ES-I3 (cell line): ENCODE results near the gene RBP5.

Experiments used
- H3K36me3 ChIP-seq: 2 replicates; pipeline ENCODE4 v1.6.1; 2013; ENCODE audit warnings: mild to moderate bottlenecking, low read length, control low read depth, moderate library complexity; ENCODE audit not compliant: insufficient read depth
- H3K4me1 ChIP-seq: 2 replicates; pipeline ENCODE4 v1.6.1; 2013; ENCODE audit warnings: mild to moderate bottlenecking, control low read depth, low read length; ENCODE audit not compliant: insufficient read depth
- H3K9ac ChIP-seq: 2 replicates; pipeline ENCODE4 v1.6.1; 2013; ENCODE audit warnings: low read depth, mild to moderate bottlenecking, low read length, moderate library complexity
- H3K9me3 ChIP-seq: 2 replicates; pipeline ENCODE4 v1.6.1; 2013; ENCODE audit warnings: mild to moderate bottlenecking, low read length, moderate library complexity; ENCODE audit not compliant: control insufficient read depth, insufficient read depth

RBP5 gene

DNA sequence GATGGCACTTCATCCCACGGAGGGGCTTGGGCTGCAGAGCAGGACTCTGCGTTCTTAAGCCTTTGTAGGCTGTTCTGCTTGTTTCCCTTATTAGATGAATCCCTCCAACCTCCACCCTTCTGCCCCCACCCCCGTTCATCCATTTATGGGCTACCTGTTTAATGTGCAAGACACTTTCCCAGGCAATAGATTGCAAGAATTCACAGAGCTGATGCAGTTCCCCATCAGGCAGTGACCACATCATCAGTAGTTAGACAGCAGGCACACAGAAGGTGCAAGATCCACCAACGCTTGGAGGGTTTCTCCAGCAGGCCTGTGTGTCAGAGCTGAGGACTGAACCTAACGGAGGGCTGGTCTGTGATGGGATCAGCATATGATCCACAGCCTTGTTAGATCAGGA lies 35.2 kb downstream of the RBP5 start:
- H3K4me1 ChIP-seq, result peaks cover 20% of the 10 kb centered on the region
- no peaks in the 10 kb centered on the region for H3K36me3 ChIP-seq
- no peaks in the 10 kb centered on the region for H3K9me3 ChIP-seq
- H3K9ac ChIP-seq, result no peak overlapping the region

DNA sequence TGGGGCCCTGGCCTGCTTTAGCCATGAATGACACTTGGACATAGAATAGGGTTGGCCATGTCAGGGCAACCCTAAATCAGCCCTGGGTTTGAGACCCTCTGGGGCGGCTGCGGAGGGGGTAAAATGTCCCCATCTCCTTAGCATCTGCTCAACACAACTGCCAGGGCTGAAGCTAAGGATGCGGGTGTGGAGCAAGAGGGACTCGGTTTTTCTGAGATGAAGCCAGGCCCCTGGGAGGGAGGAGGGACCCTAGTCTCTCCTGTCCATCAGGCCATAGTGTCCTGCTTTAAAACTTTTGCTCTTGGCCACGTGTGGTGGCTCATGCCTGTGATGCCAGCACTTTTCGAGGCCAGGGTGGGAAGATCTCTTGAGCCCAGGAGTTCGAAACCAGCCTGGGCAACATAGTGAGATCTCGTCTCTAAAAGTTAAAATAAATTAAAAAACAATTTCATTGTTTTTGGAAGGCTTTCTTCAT lies 35.7 kb downstream of the RBP5 start:
- Histone ChIP-seq H3K36me3 (no peaks in the 10 kb centered on the region), H3K9me3 (no peaks in the 10 kb centered on the region), H3K4me1 (peaks cover 20% of the 10 kb centered on the region), H3K9ac (no peak overlapping the region)

DNA sequence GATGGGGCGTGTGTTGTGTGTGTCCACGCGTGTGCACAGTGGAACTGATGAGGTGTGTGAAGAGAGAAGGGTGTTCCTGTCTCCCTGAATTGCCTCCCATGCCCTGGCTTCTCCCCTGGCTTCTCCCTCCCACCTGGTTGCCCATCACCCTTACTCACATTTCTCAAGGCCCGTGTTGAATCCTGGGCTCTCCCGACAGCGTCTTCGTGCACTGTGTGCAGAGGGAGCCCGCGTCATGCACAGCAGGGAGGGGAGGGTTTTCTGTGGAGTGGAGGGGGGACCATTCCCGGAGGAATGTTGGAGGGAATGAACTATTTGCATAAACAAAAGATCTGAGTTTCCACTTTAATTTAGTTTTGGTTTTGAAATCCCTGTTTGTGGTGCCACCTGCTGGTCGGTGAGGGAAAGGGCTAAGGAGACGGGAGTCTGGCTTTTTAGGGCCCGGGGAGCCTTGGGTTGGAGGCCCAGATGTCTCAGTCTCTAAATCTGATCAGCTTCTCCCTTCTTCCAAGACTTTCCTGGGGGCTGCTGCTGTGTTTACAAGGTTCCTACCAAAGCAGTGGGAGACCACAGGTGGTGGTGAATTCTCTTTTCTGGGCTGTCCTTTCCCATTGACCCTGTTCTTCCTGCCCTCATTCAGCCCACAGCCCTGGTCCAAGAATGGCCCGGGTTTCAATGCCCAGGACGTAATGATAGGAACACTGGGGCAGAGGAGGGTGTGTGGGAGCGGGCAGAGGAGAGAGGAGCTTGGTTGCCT lies 36.3 kb downstream of the RBP5 start, which contains the start of gene C1R:
Gene C1R, minus strand, starts transcription at position 217 of the 757 bp plus-strand sequence. Its CDS starts 57 bp downstream, at position 160.
- peak within 1 kb of the TSS; percentile 38 for H3K9ac ChIP-seq
- peaks cover 20% of the 10 kb centered on the region for H3K4me1 ChIP-seq
- H3K9me3 ChIP-seq, result no peaks in the 10 kb centered on the region
- H3K36me3 ChIP-seq, result no peaks in the 10 kb centered on the region

DNA sequence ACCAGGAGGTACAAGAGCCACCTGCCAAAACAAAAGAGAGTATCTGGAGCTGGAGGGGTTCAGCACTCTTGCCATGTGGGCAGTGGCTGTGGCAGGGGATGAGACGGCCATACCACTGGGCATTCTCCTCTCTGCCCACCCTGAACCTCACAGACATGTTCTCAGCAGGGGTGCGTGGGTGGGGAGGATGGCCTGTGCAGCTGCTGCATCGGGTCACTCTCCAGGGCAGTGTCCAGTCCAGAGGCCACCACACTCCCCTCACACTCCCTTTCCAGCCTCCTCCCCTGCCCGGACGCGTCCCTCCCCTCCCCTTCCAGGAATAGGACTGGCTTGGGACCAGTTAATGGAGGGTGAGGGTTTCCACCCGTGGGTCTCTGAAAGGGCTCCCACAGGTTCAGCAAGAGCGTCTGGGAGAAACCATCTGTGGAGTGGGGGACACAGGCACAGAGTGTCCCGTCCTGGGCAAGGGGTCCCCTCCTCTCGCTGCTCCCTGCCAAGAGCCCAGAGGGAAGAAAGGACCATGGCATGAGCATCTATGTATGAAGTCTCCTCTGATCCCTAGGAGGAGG lies 36.9 kb downstream of the RBP5 start:
- peaks cover 20% of the 10 kb centered on the region for H3K4me1 ChIP-seq
- no peaks in the 10 kb centered on the region for H3K9me3 ChIP-seq
- peak overlapping the region; percentile 38 for H3K9ac ChIP-seq
- no peaks in the 10 kb centered on the region for H3K36me3 ChIP-seq

DNA sequence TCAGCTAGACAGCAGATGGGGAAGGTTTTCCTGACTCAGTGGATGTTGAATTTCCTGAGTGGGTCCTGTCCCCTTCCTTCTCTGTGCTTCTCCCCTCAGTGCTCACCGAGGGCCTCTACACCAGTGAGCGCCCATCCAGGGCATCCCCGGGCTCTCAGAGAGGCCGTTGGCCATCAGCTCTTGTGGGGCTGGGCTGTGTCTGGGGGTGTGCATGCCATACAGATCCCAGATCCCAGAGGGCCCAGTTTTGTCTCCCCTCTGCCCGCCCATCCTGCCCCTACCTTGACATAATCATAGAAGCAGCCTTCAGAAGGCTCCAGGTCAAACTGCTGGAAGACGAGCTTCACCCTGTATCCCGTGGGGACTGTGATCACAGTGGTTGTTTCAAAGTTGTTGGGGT lies 37.5 kb downstream of the RBP5 start:
- peaks cover 20% of the 10 kb centered on the region for H3K4me1 ChIP-seq
- H3K36me3 ChIP-seq, result no peaks in the 10 kb centered on the region
- no peaks in the 10 kb centered on the region for H3K9me3 ChIP-seq
- no peak overlapping the region for H3K9ac ChIP-seq

DNA sequence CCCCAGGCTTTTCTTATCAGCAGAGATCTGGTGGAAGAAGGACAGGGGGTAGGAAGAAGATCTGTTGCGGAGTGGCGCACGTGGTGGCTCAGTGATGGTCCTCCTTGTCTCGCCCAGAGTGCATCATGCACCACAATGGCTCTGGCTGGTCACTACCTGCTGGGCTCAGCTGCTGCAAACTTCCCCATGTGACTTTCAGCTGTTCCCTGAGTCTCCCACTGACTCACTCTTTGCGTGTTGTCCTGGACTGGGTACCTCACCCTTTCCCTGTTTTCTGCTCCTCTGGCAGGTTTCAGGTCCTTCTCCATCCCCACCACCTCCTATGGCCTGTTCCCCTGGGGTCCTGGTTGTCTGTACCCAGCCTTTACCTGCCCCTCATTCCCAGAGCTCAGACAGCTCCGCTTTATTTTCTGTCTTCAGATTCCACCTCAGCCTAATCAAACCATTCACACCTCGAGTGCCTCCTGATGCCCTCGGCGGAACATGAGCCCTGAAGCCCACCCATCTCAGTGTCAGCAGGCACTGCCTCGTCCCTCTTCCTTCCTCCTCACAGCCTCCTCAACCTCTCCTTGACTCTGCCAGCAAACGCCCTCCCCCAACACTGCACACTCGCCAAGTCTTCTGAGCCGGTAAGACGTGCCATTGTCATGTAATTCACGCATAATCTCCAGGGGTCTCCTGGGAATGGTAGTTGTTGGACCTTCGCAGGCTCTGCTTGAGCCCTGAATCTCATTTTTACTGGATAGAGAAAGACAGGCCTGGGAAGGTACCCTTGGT lies 38.3 kb downstream of the RBP5 start:
- H3K36me3 ChIP-seq, result no peaks in the 10 kb centered on the region
- no peaks in the 10 kb centered on the region for H3K9me3 ChIP-seq
- no peak overlapping the region for H3K9ac ChIP-seq

DNA sequence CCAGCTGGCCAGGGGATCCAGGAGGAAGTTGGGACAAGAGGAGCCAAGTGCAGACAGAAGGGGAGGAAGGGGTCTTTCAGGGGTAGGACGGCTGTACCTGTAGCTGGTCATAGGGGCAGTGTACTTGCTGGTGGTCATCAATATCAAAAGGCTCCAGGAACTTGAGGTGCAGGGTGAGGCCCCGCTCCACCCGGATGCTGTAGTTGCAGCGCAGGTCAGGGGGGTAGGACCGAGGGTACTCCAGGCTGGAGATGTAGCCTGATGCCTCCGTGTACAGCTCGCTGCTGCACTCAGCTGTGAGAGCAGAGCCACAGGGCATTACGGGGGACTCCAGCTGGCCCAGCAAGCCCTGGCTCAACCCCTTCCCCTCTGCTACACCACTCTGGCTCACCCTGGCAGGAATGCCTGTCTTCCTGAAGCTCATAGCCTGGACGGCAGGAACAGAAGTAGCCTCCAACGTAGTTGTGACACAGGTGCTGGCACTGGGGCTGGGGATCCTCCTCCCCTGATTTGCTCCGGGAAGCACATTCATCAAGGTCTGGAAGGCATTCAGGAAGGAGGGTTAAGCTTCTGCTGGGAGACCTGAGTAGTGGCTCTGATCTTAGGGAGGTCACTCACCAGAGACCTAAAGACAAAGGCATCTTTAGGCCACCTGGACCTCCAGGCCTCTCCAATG lies 39.4 kb downstream of the RBP5 start:
- H3K9me3 ChIP-seq, result no peaks in the 10 kb centered on the region
- no peak overlapping the region for H3K9ac ChIP-seq
- no peaks in the 10 kb centered on the region for H3K36me3 ChIP-seq
- H3K4me1 ChIP-seq, result peaks cover 14% of the 10 kb centered on the region

More for the DNA sequence above, 38.3 kb downstream of the RBP5 start:
- H3K4me1 ChIP-seq, result peaks cover 15% of the 10 kb centered on the region

DNA sequence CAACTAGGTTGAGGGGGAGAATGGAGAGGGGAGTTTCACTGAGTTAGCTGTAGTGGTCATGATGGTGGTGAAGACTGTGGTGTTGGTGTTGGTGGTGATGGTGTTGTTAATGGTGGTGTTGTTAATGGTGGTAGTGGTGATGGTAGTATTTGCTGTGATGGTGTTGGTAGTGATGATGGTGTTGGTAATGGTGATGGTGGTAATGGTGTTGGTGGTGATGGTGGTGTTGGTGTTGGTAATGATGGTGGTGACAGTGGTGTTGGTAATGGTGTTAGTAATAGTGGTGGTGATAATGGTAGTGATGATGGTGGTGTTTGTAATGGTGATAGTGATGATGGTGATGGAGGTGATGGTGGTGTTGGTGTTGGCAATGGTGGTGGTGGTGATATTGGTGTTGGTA lies 45.6 kb downstream of the RBP5 start:
- H3K9ac ChIP-seq, result no peak overlapping the region
- H3K36me3 ChIP-seq, result no peaks in the 10 kb centered on the region
- H3K9me3 ChIP-seq, result 0 out of 2 replicates have a peak, but pooled peaks cover 4% of the 10 kb centered on the region
- no peaks in the 10 kb centered on the region for H3K4me1 ChIP-seq

DNA sequence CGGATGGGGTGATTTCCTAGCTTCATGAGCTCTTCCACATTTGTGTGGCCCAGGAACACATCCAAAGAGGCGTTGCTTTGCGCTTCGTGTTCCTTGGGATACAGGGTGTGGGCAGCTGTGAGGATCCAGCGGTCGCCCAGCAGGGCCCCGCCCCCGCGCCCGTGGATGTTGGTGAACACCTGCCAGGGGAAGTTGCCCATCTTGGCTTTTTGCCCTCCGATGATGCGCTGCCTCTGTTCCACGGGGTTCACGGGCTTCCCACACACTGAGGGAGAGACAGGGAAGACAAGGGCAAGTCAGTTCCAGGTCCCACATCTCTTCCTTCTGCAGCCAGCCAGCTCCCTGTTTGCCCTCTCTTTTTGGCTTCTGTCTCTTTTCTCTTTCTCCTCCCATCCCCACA lies 47.7 kb downstream of the RBP5 start:
- H3K4me1 ChIP-seq, result no peaks in the 10 kb centered on the region
- no peaks in the 10 kb centered on the region for H3K36me3 ChIP-seq
- H3K9me3 ChIP-seq, result 0 out of 2 replicates have a peak, but pooled peaks cover 4% of the 10 kb centered on the region
- no peak overlapping the region for H3K9ac ChIP-seq

DNA sequence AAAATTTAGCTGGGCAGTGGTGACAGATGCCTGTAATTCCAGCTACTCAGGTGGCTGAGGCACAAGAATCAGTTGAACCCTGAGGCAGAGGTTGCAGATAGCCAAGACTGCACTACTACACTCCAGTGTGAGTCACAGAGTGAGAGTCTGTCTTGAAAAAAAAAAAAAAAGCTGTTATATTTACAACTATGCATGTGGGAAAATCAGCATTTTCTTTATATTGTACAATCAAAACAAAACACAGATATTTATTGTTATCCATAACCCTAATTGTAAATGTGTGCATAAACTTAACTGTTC lies 48.9 kb downstream of the RBP5 start:
- Histone ChIP-seq H3K9ac (no peak overlapping the region), H3K9me3 (0 out of 2 replicates have a peak, but pooled peaks cover 4% of the 10 kb centered on the region), H3K4me1 (no peaks in the 10 kb centered on the region), H3K36me3 (no peaks in the 10 kb centered on the region)

DNA sequence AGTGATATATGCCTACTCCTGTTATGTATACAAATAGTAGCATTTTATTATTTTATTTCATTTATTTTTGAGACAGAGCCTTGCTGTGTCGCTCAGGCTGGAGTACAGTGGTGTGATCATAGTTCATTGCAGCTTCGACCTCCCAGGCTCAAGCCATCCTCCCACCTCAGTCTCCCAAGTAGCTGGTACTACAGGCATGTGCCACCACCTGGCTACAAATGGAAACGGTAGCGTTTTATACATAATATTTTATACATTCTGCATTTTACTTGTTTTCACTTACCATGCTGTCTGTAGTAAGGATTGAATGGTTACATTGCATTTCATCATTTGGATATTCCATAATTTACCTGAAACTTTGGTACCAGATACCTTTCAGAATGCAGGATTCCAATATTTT lies 50.5 kb downstream of the RBP5 start:
- Histone ChIP-seq H3K36me3 (no peaks in the 10 kb centered on the region), H3K9ac (no peak overlapping the region), H3K4me1 (no peaks in the 10 kb centered on the region), H3K9me3 (0 out of 2 replicates have a peak, but pooled peaks cover 2% of the 10 kb centered on the region)

DNA sequence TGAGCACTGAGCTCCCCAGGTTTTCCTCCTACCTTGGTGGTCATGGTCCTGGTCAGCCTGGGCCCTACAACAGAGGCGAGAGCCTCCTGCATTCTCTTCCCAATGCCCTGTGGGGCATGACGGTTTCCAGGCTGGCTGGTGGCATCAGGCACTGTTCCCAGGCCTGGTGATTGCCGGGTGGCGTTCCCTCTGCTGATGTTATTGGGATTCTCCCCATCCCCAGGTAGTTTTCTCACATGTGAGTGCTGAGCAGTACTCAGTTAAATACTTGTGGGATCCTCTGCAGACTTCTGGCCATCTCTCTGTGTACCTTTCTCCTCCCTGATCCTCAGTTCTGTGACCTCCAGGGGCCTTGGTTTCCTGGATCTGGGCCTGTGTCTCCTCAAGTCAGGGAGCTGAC lies 52.2 kb downstream of the RBP5 start:
- Histone ChIP-seq H3K4me1 (no peaks in the 10 kb centered on the region), H3K9ac (no peak overlapping the region), H3K36me3 (no peaks in the 10 kb centered on the region), H3K9me3 (no peaks in the 10 kb centered on the region)

DNA sequence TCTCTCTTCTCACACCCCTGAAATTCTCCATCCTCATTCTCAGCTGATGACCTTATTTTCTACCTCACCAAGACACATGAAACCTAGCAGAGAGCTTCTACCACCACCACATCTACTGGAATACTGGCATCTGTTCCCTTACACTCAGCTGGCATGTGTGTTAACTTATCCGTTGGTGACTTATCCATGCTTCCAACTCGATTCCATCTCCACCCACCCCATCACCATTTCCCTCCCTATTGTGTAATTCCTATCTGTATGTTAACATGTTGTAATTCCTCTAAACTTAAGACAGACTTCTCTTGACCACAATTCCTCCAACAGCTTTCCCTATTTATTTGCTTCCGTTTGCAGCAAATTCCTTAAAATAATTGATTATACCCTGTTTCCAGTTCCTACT lies 52.8 kb downstream of the RBP5 start:
- H3K9me3 ChIP-seq, result no peaks in the 10 kb centered on the region
- no peaks in the 10 kb centered on the region for H3K4me1 ChIP-seq
- H3K36me3 ChIP-seq, result no peaks in the 10 kb centered on the region
- no peak overlapping the region for H3K9ac ChIP-seq

DNA sequence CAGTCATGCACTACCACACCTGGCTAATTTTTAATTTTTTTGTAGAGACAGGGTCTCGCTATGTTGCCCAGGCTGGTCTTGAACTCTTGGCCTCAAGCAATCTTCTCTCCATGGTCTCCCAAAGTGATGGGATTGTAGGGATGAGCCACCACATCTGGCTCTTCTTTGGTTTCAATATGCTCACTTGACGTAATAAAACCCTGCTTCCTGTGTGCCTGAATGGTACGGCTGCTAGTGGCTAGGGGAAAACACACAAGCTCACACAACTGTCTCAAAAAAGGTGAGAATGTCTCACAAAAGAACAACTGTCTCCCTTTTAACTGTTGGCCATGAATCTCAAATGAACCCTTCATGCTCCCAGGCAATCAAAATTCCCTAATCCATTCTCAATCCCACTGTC lies 53.2 kb downstream of the RBP5 start:
- H3K9ac ChIP-seq, result no peak overlapping the region
- no peaks in the 10 kb centered on the region for H3K36me3 ChIP-seq
- no peaks in the 10 kb centered on the region for H3K9me3 ChIP-seq
- H3K4me1 ChIP-seq, result no peaks in the 10 kb centered on the region
